SJCRH30 (cell line): ENCODE measurements around the gene UBL3. TPM values are rescaled to one million over a fixed set of nuclear protein-coding genes. Genes with fewer than 3 reads are reported as not detected.
A peak's percentile ranks its signal among the peaks of the same experiment; 100 is the strongest.

ENCODE experiments used
- DNase-seq, 2 experiments: peaks; one replicate each; pipeline ENCODE4 v3.0.0-alpha.2; 2015 to 2020
- H3K27ac ChIP-seq: fragments of 250-450 bp; sonication (Bioruptor Pico); 2 replicates; pipeline ENCODE4 v1.5.1; 2020; ENCODE audit warnings: mild to moderate bottlenecking, moderate library complexity
- H3K27me3 ChIP-seq: fragments of 250-450 bp; sonication (Bioruptor Pico); 2 replicates; pipeline ENCODE4 v1.5.1; 2020; ENCODE audit warnings: mild to moderate bottlenecking, moderate library complexity
- H3K36me3 ChIP-seq: fragments of 250-450 bp; sonication (Bioruptor Pico); 2 replicates; pipeline ENCODE4 v1.5.1; 2020; ENCODE audit warnings: mild to moderate bottlenecking, moderate library complexity
- H3K4me1 ChIP-seq: fragments of 250-450 bp; sonication (Bioruptor Pico); 2 replicates; pipeline ENCODE4 v1.5.1; 2020; ENCODE audit warnings: mild to moderate bottlenecking, moderate library complexity
- H3K4me3 ChIP-seq: fragments of 250-450 bp; sonication (Bioruptor Pico); 2 replicates; pipeline ENCODE4 v1.5.1; 2020; ENCODE audit warnings: mild to moderate bottlenecking, moderate library complexity
- H3K9me3 ChIP-seq: fragments of 250-450 bp; sonication (Bioruptor Pico); replicated peaks from 2 replicates; pipeline ENCODE4 v1.5.1; 2020; ENCODE audit warnings: mild to moderate bottlenecking, moderate library complexity
- total RNA-seq: library from RNA; depleted of rRNA; stranded (reverse); fragments of >200 nt; shearing (Covaris generic); gene quantifications from 2 replicates; pipeline ENCODE4 v1.2.3, GENCODE V29; 2014

Gene UBL3
- total RNA-seq, 1 experiment from 2014 or later = 20.9 TPM

DNA sequence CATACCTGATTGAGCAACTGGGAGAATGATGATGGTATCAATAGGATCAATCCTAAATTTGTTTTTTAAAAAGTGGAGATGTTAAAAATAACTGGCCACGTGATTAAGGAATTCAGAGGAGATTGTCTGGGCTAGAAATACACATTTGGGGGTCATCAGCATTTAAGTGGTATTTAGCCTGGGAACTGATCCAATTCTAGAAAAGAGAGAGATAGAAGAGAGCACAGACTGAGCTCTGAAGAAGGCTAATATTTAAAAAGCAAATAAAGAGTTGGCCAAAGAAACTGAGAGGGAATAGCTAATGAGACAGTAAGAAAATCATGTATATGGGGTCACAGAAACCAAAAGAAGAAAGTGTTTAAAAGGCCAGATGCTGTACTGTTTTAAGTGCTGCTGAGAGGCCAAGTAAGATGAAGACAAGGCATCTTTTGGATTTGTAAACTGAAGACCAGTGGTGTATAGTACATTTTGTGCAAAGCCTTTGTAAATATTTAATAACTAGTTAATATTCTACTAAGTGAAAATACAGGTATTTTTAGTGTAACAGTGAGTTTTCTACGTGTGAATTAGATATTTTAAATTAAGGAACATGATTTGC lies 40.2 kb downstream of the UBL3 start:
- Histone ChIP-seq H3K27me3 (no peaks in the 10 kb centered on the region), H3K4me3 (no peak overlapping the region), H3K9me3 (no peaks in the 10 kb centered on the region), H3K36me3 (no peaks in the 10 kb centered on the region), H3K4me1 (no peaks in the 10 kb centered on the region), H3K27ac (no peak overlapping the region)
- DNase-seq = no peak

DNA sequence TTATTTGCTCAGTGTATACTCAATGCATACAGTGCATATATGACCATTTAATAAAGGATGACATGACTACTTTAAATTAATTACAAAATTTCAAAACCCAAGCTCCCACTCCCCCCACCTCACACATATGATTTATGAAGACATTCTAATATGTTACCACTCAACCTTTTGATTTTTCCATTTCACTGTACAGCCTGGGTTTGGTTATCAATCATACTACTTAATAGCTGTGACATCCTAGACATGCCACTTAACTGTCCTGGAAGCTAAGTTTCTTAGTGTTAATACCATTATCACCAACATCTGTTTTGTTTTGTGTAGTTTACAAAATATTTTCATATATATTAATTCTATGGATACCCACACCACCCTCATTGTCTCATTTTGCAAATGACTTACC lies 42.2 kb downstream of the UBL3 start:
- Histone ChIP-seq H3K4me3 (no peak overlapping the region), H3K9me3 (no peaks in the 10 kb centered on the region), H3K27me3 (no peaks in the 10 kb centered on the region), H3K27ac (no peak overlapping the region), H3K36me3 (no peaks in the 10 kb centered on the region), H3K4me1 (no peaks in the 10 kb centered on the region)
- DNase-seq = no peak

DNA sequence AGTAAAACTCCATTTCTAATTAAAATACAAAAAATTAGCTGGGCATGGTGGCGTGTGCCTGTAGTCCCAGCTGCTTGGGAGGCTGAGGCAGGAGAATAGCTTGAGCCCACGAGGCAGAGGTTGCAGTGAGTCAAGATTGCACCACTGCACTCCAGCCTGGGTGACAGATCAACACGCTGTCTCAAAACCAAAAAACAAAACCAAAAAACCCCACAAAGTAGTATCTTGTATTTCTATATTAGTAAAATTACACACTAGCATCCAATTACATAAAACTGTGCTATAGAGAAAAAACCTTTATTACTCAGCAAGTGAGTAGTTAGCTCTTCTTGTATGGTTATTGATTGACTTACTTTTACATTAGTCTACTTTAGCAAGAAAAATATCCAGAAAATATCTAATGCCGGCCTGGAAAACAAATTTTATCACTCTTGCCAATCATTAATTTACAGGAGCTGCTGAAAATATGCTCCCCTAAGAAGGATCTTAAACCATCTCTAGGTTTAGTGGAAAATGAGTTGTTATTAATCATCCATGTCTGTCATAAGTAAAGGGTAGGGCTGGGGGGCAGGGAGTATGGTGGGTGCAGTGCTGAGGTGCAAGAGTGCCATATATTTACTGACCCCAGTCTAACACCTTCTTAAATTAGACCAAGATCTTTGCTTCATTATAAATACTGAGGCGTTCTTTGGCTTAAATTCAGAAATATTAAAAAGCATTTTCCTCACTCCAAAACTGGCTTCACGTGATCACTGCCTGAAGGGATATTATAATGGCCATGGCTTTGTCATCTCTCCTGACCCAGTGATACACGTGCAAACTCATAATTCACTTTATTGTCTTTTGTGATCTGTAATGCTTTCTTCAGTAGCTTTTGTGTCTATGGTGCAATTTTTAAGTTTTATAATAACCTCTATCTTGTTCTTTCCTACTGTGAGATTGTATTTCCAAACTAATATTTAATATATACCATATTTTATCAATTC lies 44.1 kb downstream of the UBL3 start:
- H3K27me3 ChIP-seq = no peaks in the 10 kb centered on the region
- no peak for DNase-seq
- H3K4me3 ChIP-seq = no peak overlapping the region
- no peak overlapping the region for H3K27ac ChIP-seq
- H3K9me3 ChIP-seq = no peaks in the 10 kb centered on the region
- H3K36me3 ChIP-seq = no peaks in the 10 kb centered on the region
- no peaks in the 10 kb centered on the region for H3K4me1 ChIP-seq

DNA sequence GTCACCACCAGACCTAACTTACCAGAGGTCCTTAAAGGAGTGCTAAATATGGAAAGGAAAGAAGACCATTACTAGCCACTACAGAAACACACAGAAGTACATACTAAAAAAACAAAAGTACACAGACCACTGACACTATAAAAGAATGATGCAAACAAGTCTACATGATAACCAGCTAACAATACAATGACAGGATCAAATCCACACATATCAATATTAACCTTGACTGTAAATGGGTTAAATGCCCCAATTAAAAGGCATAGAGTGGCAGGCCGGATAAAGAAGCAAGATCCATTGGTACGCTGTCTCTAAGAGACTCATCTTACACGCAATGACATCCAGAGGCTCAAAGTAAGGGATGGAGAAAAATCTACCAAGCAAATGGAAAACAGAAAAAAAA lies 47.2 kb downstream of the UBL3 start:
- Histone ChIP-seq H3K27ac (no peak overlapping the region), H3K4me3 (no peak overlapping the region), H3K4me1 (no peaks in the 10 kb centered on the region), H3K27me3 (no peaks in the 10 kb centered on the region), H3K36me3 (no peaks in the 10 kb centered on the region), H3K9me3 (no peaks in the 10 kb centered on the region)
- no peak for DNase-seq

DNA sequence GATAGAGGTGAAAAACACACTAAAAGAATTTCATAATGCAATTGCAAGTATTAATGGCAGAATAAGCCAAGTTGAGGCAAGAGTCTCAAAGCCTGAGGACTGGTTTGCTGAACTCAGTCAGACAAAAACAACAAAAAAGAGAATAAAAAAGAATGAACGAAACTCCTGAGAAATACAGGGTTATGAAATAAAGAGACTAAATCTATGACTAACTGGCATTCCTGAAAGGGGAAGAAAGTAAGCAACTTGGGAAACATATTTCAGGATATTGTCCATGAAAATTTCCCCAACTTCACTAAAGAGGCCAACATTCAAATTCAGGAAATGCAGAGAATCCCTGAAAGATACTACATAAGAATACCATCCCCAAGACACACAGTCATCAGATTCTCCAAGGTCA lies 47.8 kb downstream of the UBL3 start:
- DNase-seq = no peak
- no peak overlapping the region for H3K4me3 ChIP-seq
- H3K9me3 ChIP-seq = no peaks in the 10 kb centered on the region
- no peaks in the 10 kb centered on the region for H3K27me3 ChIP-seq
- H3K4me1 ChIP-seq = no peaks in the 10 kb centered on the region
- no peak overlapping the region for H3K27ac ChIP-seq
- H3K36me3 ChIP-seq = no peaks in the 10 kb centered on the region

DNA sequence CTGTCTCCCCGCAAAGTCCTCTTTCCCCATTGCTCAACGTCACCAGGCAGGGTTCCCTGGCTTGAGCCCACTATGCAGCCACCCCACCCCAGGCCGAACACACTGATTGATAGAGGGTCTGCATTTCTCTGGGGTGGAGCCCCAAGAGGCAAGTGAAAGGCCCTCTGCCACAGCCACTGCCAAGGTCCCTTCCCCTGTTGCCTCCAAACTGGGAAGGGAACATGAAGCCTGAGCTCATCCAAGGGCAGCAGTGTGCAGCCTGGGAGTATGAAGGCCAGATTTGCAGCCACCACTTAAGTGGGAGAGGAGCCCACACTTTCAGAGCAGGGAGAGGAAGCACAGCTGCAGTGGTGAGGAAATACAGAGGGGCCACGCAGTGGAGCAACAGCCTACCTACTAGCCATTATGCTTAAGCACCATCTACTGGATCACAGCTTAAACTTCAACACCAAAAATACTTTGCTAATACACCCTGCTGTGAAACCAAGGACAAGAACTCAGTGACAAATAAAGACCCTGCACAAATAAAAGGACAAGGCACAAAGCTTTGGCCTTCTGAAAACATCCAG lies 48.6 kb downstream of the UBL3 start:
- no peaks in the 10 kb centered on the region for H3K27me3 ChIP-seq
- H3K4me3 ChIP-seq = no peak overlapping the region
- peak in 1 of 2 experiments; percentile 16 for DNase-seq

DNA sequence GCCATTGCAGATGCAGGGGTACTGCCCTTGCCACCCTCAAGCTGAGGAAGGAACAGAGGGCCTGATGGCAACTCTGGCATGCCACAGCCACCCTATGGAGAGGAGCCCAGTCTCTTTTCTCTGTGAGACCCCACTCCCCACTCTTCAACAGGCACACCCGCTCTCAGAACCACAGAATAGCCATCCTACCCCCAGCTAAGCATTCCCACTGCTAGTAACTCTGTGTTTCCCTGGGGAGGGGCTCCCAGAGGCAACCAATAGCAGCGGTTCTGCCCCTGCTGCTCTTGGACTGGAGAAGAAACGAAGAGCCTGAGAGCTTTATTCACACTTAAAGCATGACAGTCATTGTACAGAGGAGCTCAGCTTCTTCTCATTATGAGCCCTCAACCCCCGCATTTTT lies 49.3 kb downstream of the UBL3 start:
- H3K27ac ChIP-seq = no peak overlapping the region
- no peaks in the 10 kb centered on the region for H3K27me3 ChIP-seq
- no peak overlapping the region for H3K4me3 ChIP-seq
- peaks cover 10% of the 10 kb centered on the region; the same call in 1 of the 2 replicates for H3K4me1 ChIP-seq
- no peaks in the 10 kb centered on the region for H3K9me3 ChIP-seq
- H3K36me3 ChIP-seq = no peaks in the 10 kb centered on the region
- DNase-seq = no peak

More for the DNA sequence above, 48.6 kb downstream of the UBL3 start:
- Histone ChIP-seq H3K27ac (no peak overlapping the region), H3K4me1 (peaks cover 5% of the 10 kb centered on the region; the same call in 1 of the 2 replicates), H3K9me3 (no peaks in the 10 kb centered on the region), H3K36me3 (no peaks in the 10 kb centered on the region)

DNA sequence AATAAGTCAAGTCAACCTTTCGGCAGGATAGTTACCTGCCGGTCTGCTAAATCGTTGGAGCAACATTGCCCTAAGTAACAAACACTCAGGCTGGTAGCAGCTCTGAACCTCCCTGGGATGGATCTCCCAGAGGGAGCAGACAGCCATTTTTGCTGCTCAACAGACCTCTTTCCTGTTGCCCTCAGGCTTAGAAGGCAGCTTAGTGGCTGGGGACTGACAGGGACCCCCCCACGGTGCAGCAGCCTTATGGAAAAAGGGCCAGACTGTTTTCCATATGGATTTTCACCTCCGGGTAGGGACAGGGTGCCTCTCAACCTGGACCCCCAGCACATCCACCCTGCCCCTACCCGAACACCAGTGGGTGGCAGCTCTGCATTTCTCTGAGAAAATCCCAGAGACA lies 49.7 kb downstream of the UBL3 start:
- no peaks in the 10 kb centered on the region for H3K27me3 ChIP-seq
- H3K27ac ChIP-seq = no peak overlapping the region
- no peak overlapping the region for H3K4me3 ChIP-seq
- DNase-seq = no peak
- no peaks in the 10 kb centered on the region for H3K36me3 ChIP-seq
- H3K9me3 ChIP-seq = no peaks in the 10 kb centered on the region
- peaks cover 10% of the 10 kb centered on the region; the same call in 1 of the 2 replicates for H3K4me1 ChIP-seq

DNA sequence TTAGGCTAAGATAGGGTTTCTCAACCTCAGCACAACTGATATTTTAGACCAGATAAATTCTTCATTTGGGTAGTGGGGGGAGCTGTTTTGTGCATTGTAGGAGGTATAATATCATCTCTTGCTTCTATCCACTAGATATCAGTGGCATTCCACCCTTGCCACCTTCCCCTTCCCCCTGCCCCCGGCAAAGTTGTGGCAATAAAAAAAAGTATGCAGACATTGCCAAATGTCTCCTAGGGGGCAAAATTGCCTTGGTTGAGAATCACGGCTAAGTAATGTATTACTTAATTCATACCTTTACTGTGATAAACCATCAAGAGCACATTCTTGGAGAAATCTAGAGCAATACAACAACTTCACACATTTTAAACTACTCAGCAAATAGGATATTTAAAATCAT lies 51.4 kb downstream of the UBL3 start:
- Histone ChIP-seq H3K4me1 (peaks cover 10% of the 10 kb centered on the region; the same call in 1 of the 2 replicates), H3K27ac (no peak overlapping the region), H3K4me3 (no peak overlapping the region), H3K36me3 (no peaks in the 10 kb centered on the region), H3K27me3 (no peaks in the 10 kb centered on the region), H3K9me3 (no peaks in the 10 kb centered on the region)
- DNase-seq = no peak

DNA sequence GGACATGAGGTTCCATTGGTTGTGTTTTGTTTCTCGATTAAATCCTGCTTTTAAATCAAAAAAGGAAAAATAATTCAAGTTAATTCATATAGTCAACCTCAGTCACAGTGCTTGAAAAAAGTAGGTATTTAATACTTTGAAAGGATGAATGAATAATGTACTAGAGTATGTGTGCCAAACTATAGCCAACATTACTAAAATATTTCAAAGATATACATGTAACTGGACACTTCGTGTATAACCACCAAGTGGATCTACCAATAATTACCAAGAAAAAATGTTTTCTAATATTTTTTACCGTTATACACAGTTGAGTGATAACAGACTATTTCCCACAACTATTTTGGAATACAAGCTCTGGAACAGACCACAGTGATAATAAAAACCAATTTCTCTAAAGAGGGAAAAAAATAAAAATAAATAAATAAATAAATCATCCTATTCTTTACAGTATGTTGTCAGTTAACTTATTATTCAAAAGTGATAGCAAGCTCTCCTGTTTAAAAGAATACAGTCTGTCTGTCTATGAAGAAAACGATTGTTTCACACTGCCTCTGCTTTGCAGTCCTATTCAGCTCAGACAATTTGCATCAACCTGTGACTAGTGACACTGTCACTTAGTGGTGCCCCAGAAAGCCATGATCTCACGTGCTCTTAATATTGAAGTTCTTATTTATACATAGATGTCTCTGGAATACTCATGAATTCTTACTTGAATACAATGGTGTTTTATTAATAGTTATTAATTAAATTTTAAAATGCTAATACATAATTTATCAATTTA lies 58.2 kb downstream of the UBL3 start:
- no peak overlapping the region for H3K4me3 ChIP-seq
- H3K36me3 ChIP-seq = no peaks in the 10 kb centered on the region
- DNase-seq = no peak
- H3K4me1 ChIP-seq = peaks cover 7% of the 10 kb centered on the region; the same call in 1 of the 2 replicates
- H3K27me3 ChIP-seq = no peaks in the 10 kb centered on the region
- no peaks in the 10 kb centered on the region for H3K9me3 ChIP-seq
- H3K27ac ChIP-seq = no peak overlapping the region

DNA sequence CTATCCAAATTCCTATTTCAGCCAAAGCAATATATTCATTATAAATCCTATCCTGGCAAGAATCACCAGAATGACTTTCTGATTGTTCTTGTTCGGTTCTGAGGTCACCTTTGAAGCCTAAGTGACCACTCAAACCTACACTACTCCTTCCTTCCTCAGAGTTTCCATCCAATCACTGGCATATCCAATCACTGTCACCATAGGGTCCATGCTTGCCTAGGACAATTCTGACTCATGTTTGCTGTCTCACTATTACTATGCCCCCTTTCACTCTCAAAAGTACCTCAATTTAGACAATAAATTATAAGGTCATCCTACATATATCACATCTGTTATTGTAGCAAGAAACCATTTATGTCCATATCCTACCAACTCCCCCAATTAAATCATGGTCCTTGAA lies 58.9 kb downstream of the UBL3 start:
- H3K36me3 ChIP-seq = no peaks in the 10 kb centered on the region
- no peak overlapping the region for H3K4me3 ChIP-seq
- peaks cover 3% of the 10 kb centered on the region; the same call in 1 of the 2 replicates for H3K4me1 ChIP-seq
- no peaks in the 10 kb centered on the region for H3K27me3 ChIP-seq
- no peak for DNase-seq
- no peak overlapping the region for H3K27ac ChIP-seq
- no peaks in the 10 kb centered on the region for H3K9me3 ChIP-seq

DNA sequence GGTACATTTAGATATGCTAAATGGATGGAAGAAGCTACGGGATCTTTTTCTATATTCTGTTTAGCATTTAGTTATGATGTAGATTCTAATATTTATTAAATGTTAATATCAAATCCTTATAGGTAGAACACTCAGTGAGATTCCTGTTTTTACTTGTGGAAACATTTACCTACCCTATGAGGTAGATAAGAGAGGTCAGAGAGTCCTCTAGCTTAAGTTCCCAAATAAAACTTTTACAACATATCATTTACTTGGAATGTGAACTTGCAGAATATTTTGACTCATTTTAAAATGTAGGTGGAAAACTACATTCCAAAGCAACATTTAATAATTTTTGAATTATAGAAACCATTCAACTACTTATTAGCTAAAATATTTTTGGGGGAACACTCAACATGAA lies 63.7 kb downstream of the UBL3 start:
- no peaks in the 10 kb centered on the region for H3K27me3 ChIP-seq
- H3K4me3 ChIP-seq = no peak overlapping the region
- H3K27ac ChIP-seq = no peak overlapping the region
- no peaks in the 10 kb centered on the region for H3K4me1 ChIP-seq
- no peaks in the 10 kb centered on the region for H3K9me3 ChIP-seq
- no peaks in the 10 kb centered on the region for H3K36me3 ChIP-seq
- no peak for DNase-seq

DNA sequence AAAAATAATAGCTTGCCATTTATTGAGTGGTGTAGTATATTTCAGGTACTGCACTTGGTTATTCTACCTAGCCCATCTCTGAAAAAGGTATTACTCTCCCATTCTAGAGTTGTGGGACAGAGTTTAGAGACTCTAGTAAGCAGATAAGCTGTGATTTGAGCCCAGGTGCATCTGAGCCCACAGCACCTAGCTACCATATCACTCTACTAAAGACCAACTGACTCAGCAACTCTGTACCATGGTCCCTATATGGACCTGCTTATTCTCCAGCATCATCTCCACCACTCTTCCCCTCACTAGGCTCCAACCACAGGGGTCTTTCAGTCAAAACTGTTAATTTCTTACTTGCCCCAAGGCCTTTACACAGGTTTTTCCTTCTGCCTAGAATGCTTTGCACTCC lies 64.4 kb downstream of the UBL3 start:
- no peak overlapping the region for H3K27ac ChIP-seq
- H3K9me3 ChIP-seq = no peaks in the 10 kb centered on the region
- no peak for DNase-seq
- no peak overlapping the region for H3K4me3 ChIP-seq
- no peaks in the 10 kb centered on the region for H3K36me3 ChIP-seq
- no peaks in the 10 kb centered on the region for H3K27me3 ChIP-seq
- H3K4me1 ChIP-seq = no peaks in the 10 kb centered on the region

DNA sequence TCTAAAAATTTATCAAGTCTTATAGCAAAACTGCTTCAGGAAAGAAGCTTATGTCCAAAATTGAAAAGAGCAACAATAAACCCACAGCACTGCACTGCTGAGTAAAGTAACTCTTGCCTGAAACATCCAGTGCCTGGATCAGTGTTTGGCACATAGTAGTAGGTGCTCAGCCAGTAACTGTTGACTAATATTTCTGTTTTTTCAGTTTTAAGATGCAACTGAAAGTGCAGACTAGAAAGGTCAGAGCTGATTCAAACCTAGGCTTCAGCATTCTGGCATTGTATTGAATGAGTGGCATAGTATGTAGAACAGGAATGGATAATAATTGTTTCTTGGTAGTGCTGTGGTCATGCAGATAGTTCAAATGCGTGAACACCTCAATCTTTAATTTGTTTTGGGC lies 67.6 kb downstream of the UBL3 start:
- no peak for DNase-seq
- H3K9me3 ChIP-seq = no peaks in the 10 kb centered on the region
- H3K27ac ChIP-seq = no peak overlapping the region
- no peak overlapping the region for H3K4me3 ChIP-seq
- no peaks in the 10 kb centered on the region for H3K4me1 ChIP-seq
- H3K27me3 ChIP-seq = no peaks in the 10 kb centered on the region
- no peaks in the 10 kb centered on the region for H3K36me3 ChIP-seq
